Neutrophil (primary cell): ENCODE results near the gene DIS3L2.
"Not testable (repeated sequence)": the region's sequence is repeated elsewhere in the genome, so short reads cannot be mapped to it uniquely, and the experiment has no call there.

Source experiments
- H3K27ac ChIP-seq: fragments of 200-600 bp; sonication (generic); 2 replicates; pipeline ENCODE4 v1.5.1; 2016; ENCODE audit warnings: mild to moderate bottlenecking, moderate library complexity
- H3K27me3 ChIP-seq: fragments of 200-600 bp; sonication (generic); 2 replicates; pipeline ENCODE4 v1.6.0; 2016; ENCODE audit warnings: mild to moderate bottlenecking
- H3K36me3 ChIP-seq: fragments of 200-600 bp; sonication (generic); 2 replicates; pipeline ENCODE4 v1.5.1; 2017
- H3K4me1 ChIP-seq, 2 experiments: fragments of 200-600 bp in 1 of 2; sonication (generic) in 1 of 2; 1 replicate in 1 of 2; 2 replicates in 1 of 2; pipeline versions ENCODE4 v1.5.1 to v1.6.1; 2013 to 2016; ENCODE audit warnings: low read depth in 1 of 2, low read length in 1 of 2, mild to moderate bottlenecking in 1 of 2, moderate library complexity in 1 of 2; ENCODE audit not compliant: control insufficient read depth in 1 of 2, insufficient read depth in 1 of 2
- H3K4me3 ChIP-seq, 2 experiments: fragments of 200-600 bp in 1 of 2; sonication (generic) in 1 of 2; 1 replicate in 1 of 2; 2 replicates in 1 of 2; pipeline ENCODE4 v1.5.1; 2013 to 2016; ENCODE audit warnings: low read depth in 1 of 2, low read length in 1 of 2, mild to moderate bottlenecking in 1 of 2, moderate library complexity in 1 of 2
- H3K9me3 ChIP-seq: fragments of 200-600 bp; sonication (generic); 2 replicates; pipeline ENCODE4 v1.5.1; 2016
- CTCF ChIP-seq: fragments of 200-600 bp; sonication (generic); IDR thresholded peaks from 2 replicates; pipeline ENCODE4 v1.5.1; 2016; ENCODE audit warnings: antibody characterized with exemption

Gene DIS3L2

GRCh38 chr2:232174662-232175061, 213.1 kb downstream of the DIS3L2 start:
- H3K27me3 ChIP-seq: no peaks in the 10 kb centered on the region
- no peak overlapping the region for H3K4me3 ChIP-seq
- no peak for TF ChIP-seq CTCF
- no peaks in the 10 kb centered on the region for H3K4me1 ChIP-seq
- H3K9me3 ChIP-seq: no peaks in the 10 kb centered on the region
- no peaks in the 10 kb centered on the region for H3K36me3 ChIP-seq
- H3K27ac ChIP-seq: no peak overlapping the region

GRCh38 chr2:232176587-232176986, 215.1 kb downstream of the DIS3L2 start:
- not testable (repeated sequence) for H3K9me3 ChIP-seq, H3K27me3 ChIP-seq, H3K4me1 ChIP-seq, H3K27ac ChIP-seq, H3K4me3 ChIP-seq, H3K36me3 ChIP-seq

GRCh38 chr2:232183279-232183678, 221.8 kb downstream of the DIS3L2 start:
- H3K9me3 ChIP-seq: no peaks in the 10 kb centered on the region
- no peaks in the 10 kb centered on the region for H3K36me3 ChIP-seq
- H3K4me1 ChIP-seq: peaks cover 8 to 10% of the 10 kb centered on the region in 2 experiments
- no peak overlapping the region for H3K4me3 ChIP-seq
- TF ChIP-seq CTCF: no peak
- no peak overlapping the region for H3K27ac ChIP-seq
- no peaks in the 10 kb centered on the region for H3K27me3 ChIP-seq

- TF ChIP-seq CTCF: no peak
Measured at GRCh38 chr2:232184346-232184745, 222.8 kb downstream of the DIS3L2 start.

GRCh38 chr2:232190796-232191195, 229.3 kb downstream of the DIS3L2 start:
- Histone ChIP-seq H3K4me3 (no peak overlapping the region), H3K9me3 (peaks cover 5% of the 10 kb centered on the region), H3K27ac (no peak overlapping the region), H3K4me1 (no peaks in the 10 kb centered on the region), H3K36me3 (no peaks in the 10 kb centered on the region), H3K27me3 (no peaks in the 10 kb centered on the region)
- TF ChIP-seq CTCF: no peak

More at GRCh38 chr2:232184346-232184745, 222.8 kb downstream of the DIS3L2 start:
- H3K36me3 ChIP-seq: no peaks in the 10 kb centered on the region
- no peaks in the 10 kb centered on the region for H3K9me3 ChIP-seq
- H3K27me3 ChIP-seq: no peaks in the 10 kb centered on the region
- H3K27ac ChIP-seq: no peak overlapping the region
- H3K4me1 ChIP-seq: peaks cover 8 to 10% of the 10 kb centered on the region in 2 experiments
- no peak overlapping the region for H3K4me3 ChIP-seq

- no peak overlapping the region for H3K4me3 ChIP-seq
- peaks cover 5% of the 10 kb centered on the region for H3K9me3 ChIP-seq
- no peaks in the 10 kb centered on the region for H3K4me1 ChIP-seq
- no peaks in the 10 kb centered on the region for H3K27me3 ChIP-seq
- no peak overlapping the region for H3K27ac ChIP-seq
- no peak for TF ChIP-seq CTCF
- H3K36me3 ChIP-seq: no peaks in the 10 kb centered on the region
Measured at GRCh38 chr2:232195487-232195886, 234.0 kb downstream of the DIS3L2 start.
